Parathyroid adenoma (tissue), 2 donors: ENCODE results near the gene METTL27.
A peak's percentile ranks its signal among the peaks of the same experiment; 100 is the strongest.

Experiments
- H2AFZ ChIP-seq: fragments of 300-600 bp; sonication (generic); one replicate; pipeline ENCODE4 v1.7.0; 2017; ENCODE audit warnings: antibody characterized with exemption, mild to moderate bottlenecking
- H3K27ac ChIP-seq: fragments of 300-600 bp; sonication (generic); one replicate; pipeline ENCODE4 v1.7.0; 2017
- H3K27me3 ChIP-seq: fragments of 300-600 bp; sonication (generic); one replicate; pipeline ENCODE4 v1.7.0; 2017; ENCODE audit warnings: low read length; ENCODE audit not compliant: control insufficient read depth, insufficient read depth
- H3K36me3 ChIP-seq: fragments of 300-600 bp; sonication (generic); one replicate; pipeline ENCODE4 v1.7.0; 2017; ENCODE audit warnings: low read length; ENCODE audit not compliant: control insufficient read depth, insufficient read depth
- H3K4me1 ChIP-seq: fragments of 300-600 bp; sonication (generic); one replicate; pipeline ENCODE4 v1.7.0; 2017; ENCODE audit warnings: control low read depth
- H3K4me2 ChIP-seq: fragments of 300-600 bp; sonication (generic); one replicate; pipeline ENCODE4 v1.7.0; 2017; ENCODE audit warnings: low read length
- H3K4me3 ChIP-seq: fragments of 300-600 bp; sonication (generic); one replicate; pipeline ENCODE4 v1.7.0; 2017; ENCODE audit warnings: low read depth, low read length
- H3K79me2 ChIP-seq: fragments of 300-600 bp; sonication (generic); one replicate; pipeline ENCODE4 v1.7.0; 2017; ENCODE audit warnings: control low read depth
- H3K9ac ChIP-seq: fragments of 300-600 bp; sonication (generic); one replicate; pipeline ENCODE4 v1.7.0; 2017; ENCODE audit warnings: mild to moderate bottlenecking
- H3K9me3 ChIP-seq: fragments of 300-600 bp; sonication (generic); one replicate; pipeline ENCODE4 v1.7.0; 2017; ENCODE audit warnings: low read length; ENCODE audit not compliant: control insufficient read depth
- TF ChIP-seq, protein P1 (sequence below): fragments of 300-600 bp; sonication (generic); IDR thresholded peaks from one replicate; pipeline ENCODE4 v1.7.0; 2017; ENCODE audit warnings: antibody characterized with exemption, mild to moderate bottlenecking
- donor health status: primary hyperparathyroidism.

Gene METTL27

DNA sequence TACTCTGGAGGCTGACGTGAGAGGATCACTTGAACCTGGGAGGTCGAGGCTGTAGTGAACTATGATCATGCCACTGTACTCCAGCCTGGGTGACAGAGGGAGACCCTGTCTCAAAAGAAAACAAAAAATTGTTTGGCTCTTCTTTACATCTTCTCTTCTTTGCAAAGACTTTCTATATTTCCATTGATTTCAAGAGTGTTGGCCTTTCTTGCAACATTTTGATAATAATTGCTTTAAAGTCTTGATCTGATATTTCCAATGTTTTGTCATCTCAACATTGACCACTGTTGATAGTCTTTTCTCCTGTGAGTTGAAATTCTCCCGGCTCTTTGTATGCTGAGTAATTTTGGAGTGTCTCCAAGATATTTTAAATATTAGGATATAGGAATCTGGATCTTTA, 29.3 kb downstream of the METTL27 start:
- no peaks in the 10 kb centered on the region for H3K27me3 ChIP-seq
- no peak overlapping the region for H3K4me3 ChIP-seq
- TF ChIP-seq, protein P1, sequence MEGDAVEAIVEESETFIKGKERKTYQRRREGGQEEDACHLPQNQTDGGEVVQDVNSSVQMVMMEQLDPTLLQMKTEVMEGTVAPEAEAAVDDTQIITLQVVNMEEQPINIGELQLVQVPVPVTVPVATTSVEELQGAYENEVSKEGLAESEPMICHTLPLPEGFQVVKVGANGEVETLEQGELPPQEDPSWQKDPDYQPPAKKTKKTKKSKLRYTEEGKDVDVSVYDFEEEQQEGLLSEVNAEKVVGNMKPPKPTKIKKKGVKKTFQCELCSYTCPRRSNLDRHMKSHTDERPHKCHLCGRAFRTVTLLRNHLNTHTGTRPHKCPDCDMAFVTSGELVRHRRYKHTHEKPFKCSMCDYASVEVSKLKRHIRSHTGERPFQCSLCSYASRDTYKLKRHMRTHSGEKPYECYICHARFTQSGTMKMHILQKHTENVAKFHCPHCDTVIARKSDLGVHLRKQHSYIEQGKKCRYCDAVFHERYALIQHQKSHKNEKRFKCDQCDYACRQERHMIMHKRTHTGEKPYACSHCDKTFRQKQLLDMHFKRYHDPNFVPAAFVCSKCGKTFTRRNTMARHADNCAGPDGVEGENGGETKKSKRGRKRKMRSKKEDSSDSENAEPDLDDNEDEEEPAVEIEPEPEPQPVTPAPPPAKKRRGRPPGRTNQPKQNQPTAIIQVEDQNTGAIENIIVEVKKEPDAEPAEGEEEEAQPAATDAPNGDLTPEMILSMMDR = no peak
- H3K79me2 ChIP-seq = no peaks in the 10 kb centered on the region
- no peaks in the 10 kb centered on the region for H3K36me3 ChIP-seq
- H2AFZ ChIP-seq = no peak overlapping the region
- H3K9ac ChIP-seq = no peak overlapping the region
- H3K4me1 ChIP-seq = no peaks in the 10 kb centered on the region
- no peak overlapping the region for H3K27ac ChIP-seq
- no peak overlapping the region for H3K4me2 ChIP-seq
- no peaks in the 10 kb centered on the region for H3K9me3 ChIP-seq

DNA sequence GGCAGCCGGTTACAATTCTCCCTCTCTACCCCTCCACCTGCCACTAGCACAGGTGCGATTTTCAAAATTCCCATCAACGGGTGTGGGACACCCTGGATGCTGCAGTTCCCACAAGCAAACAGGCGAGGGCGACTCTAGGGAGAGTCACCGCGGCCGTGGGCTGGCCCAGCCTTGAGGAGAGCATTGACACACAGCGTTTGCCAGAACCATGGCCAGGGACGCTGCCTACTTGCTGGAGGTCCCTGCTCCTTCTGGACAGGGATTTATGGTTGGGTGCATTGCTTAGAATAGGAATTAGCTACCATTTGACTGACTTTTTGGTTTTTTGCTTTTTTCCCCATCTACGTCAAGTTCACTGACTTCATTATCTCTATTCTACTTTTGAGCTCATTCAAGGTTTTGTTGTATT, 30.6 kb downstream of the METTL27 start:
- Histone ChIP-seq H3K4me3 (no peak overlapping the region), H3K4me1 (no peaks in the 10 kb centered on the region), H3K27me3 (no peaks in the 10 kb centered on the region), H3K79me2 (no peaks in the 10 kb centered on the region), H2AFZ (peak overlapping the region; percentile 57), H3K36me3 (no peaks in the 10 kb centered on the region), H3K9ac (no peak overlapping the region), H3K27ac (no peak overlapping the region), H3K9me3 (no peaks in the 10 kb centered on the region), H3K4me2 (no peak overlapping the region)
- TF ChIP-seq, protein P1 = peak; percentile 93

DNA sequence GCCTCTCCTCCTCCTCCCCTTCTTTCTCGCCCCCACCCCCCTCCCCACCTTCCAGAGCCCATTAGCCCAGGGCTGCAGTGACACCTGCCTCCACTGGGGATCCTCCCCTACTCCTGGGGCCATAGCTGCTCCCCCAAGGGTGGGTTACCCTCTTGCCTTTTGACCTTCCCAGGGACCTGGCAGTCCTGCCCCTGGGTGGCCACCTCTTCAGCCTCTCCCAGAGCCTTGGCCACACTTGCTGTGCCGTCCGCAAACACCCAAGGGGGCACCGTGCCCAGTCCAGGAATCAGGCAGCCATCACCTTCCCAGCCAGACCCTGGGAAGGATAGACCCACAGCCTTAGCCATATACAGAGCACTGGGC, 31.3 kb downstream of the METTL27 start:
- TF ChIP-seq, protein P1 = no peak
- no peak overlapping the region for H3K9ac ChIP-seq
- H3K79me2 ChIP-seq = no peaks in the 10 kb centered on the region
- no peak overlapping the region for H3K27ac ChIP-seq
- H3K4me1 ChIP-seq = no peaks in the 10 kb centered on the region
- H3K4me2 ChIP-seq = no peak overlapping the region
- H3K9me3 ChIP-seq = no peaks in the 10 kb centered on the region
- no peak overlapping the region for H2AFZ ChIP-seq
- no peaks in the 10 kb centered on the region for H3K27me3 ChIP-seq
- no peak overlapping the region for H3K4me3 ChIP-seq
- H3K36me3 ChIP-seq = no peaks in the 10 kb centered on the region

DNA sequence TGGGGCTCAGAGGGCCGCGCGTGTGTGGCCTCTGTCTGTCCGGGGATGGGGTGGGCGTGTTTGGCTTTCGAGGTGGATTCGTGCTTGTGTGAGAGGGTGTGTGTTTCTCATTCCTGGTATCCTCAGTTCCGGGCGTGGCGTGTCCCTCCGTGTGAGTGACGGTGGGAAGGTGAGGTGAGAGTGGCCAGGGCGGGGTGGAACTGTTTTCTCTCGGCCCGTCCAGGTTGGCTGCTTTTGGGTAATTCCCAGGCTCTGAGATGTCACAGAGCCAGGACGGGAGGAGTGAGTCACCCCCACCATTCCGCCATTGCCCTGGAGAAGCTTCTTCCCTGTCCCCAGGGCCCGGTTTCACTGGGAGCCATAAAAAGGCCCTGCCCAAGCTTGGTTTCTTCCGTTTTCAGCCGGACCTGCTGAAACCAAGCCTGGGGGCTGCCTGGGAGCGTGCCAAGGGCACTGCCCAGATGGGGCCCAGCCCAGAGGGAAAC, 32.8 kb downstream of the METTL27 start:
- Histone ChIP-seq H3K9ac (no peak overlapping the region), H3K36me3 (no peaks in the 10 kb centered on the region), H3K4me2 (no peak overlapping the region), H3K27me3 (no peaks in the 10 kb centered on the region), H2AFZ (no peak overlapping the region), H3K79me2 (no peaks in the 10 kb centered on the region), H3K27ac (no peak overlapping the region), H3K4me3 (no peak overlapping the region), H3K4me1 (no peaks in the 10 kb centered on the region), H3K9me3 (no peaks in the 10 kb centered on the region)
- TF ChIP-seq, protein P1 = no peak

DNA sequence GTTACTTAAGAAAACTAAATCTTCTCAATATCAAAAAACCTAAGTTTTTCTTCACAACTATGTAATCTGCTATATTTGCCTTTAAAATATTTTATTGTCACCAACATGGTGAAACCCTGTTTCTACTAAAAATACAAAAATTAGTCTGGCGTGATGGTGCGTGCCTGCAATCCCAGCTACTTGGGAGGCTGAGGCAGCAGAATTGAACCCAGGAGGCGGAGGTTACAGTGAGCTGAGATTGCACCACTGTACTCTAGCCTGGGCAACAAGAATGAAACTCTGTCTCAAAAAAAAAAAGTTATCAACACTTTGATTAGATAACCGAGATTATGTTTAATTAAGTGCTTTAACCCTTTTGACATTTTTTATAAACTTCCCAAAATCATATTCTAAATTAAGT, 39.9 kb downstream of the METTL27 start:
- Histone ChIP-seq H3K4me1 (no peaks in the 10 kb centered on the region), H3K36me3 (no peaks in the 10 kb centered on the region), H2AFZ (no peak overlapping the region), H3K79me2 (no peaks in the 10 kb centered on the region), H3K4me2 (no peak overlapping the region), H3K4me3 (no peak overlapping the region), H3K27me3 (no peaks in the 10 kb centered on the region), H3K9me3 (no peaks in the 10 kb centered on the region), H3K27ac (no peak overlapping the region), H3K9ac (no peak overlapping the region)
- TF ChIP-seq, protein P1 = no peak
